LoVo (cell line): ENCODE results near the gene RAB12.
"Not testable (repeated sequence)": the region's sequence is repeated elsewhere in the genome, so short reads cannot be mapped to it uniquely, and the experiment has no call there.

Experiments used
- DNase-seq: peaks from one replicate; pipeline ENCODE4 v3.0.0-alpha.2; 2016; ENCODE audit warnings: low spot score

RAB12 gene

DNA sequence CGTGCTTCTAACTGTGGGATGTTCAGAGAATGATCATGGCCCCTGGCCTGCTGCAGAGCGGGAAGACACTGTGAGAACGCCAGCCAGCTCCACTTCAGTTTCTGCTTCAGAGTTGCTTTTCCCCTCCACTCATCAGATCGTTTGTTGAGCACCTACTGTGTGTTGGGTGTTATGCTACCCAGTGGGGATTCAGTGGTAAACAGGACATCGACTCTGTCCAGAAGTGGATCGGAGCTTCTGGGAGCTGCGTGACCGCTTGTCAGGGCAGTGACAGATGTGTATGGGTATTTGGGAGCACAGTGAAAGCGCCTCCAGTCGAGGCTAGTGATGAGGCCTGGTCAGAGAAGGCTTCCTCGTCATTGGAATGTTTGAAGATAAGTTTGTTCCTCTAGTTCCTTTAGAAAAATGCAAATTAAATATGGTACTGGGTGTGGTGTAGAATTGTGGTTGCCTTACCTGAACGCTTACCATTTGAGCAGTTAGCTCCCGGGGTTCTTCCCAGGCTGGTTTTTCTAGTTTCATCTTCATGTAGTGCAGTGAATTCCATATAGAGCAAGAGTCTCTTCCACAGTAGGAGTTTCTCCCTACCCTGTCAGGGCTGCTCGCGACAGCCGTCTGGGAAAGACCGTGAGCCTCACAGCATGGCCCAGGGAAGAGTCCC is 2.8 kb downstream of the RAB12 start:
- DNase-seq: no peak

DNA sequence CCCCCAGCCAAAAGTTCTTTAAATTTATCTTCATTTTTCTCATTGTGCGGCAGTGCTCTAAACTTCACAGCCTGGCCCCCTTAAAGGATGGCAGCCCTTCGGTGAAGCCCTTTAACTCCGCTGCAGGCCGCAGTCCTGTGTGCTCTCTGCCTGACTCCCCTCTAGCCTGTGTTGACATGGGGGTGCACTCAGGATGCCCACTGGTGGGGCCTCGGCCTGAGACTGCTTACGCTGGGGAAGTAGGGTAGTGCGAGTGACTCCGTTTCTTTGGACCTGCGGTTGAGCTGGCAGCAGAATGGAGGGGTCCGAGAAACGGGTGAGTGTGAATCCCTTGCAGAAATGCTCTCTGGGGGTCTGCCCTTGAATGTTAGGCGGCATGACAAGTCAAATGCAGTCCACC is 5.6 kb downstream of the RAB12 start:
- no peak for DNase-seq

DNA sequence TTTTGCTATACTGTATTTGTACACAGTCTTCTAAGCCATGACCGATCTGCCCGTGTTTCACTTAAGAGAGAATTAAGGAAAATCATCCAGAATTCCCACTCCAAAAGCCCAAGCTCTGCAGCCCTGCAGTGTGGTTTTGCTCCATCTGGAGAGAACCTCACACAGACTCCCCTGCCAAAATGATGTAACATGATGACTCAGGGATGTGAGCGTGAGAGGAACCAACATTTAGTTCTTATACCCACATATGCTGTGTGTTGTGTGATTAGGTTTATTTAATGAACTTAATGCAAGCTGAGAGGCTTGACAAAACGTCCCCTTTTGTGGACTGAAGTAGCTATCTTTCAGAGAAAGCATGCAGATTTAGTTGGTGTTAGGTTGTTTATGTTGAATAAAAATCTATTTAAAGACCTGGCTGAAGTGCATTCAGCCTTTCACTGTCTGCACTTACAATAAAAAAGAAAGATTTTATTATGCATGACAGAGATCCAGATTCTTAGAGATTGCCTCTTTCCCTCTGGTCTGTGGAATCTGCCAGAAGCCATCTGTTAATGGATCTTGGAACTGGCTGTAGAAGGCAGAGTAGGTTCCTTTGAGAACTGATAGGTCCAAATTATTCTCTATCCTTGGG is 6.3 kb downstream of the RAB12 start:
- no peak for DNase-seq

DNA sequence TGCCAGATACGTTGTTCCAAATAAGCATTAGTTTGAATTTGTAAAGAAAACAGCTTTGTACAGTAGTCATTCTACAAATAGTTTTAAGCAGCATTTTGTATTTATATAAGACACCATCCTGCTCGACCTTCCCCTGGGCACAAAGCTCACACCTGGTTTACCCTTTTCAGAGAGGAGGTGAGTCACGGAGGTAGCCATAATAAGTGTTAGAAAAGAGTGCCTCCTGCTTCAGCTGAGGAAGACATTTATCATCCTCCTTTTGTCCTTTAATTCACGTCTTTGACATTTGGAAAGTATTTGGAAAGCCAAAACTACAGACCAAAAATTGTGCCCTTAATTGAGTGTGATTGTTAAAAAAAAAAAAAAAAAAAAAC is 6.8 kb downstream of the RAB12 start:
- DNase-seq: no peak

DNA sequence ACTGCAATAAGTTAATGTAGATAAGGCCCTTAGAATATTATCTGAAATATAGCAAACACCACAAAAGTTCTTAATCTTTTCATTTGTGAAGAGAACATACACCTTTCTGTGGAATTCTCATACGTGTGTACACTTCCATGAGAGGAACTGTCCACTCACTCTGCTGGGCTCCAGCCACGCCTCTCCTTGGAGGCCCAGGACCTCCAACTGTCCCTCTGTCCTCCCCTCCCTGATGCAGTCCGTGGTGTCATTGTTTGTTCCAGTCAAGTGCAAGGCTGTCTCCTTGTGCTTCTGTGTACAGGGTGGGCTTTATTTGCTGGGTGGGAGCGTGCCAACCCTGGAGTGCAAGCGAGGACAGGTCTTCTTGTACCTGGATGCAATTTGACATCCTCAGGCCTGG is 8.7 kb downstream of the RAB12 start:
- no peak for DNase-seq

DNA sequence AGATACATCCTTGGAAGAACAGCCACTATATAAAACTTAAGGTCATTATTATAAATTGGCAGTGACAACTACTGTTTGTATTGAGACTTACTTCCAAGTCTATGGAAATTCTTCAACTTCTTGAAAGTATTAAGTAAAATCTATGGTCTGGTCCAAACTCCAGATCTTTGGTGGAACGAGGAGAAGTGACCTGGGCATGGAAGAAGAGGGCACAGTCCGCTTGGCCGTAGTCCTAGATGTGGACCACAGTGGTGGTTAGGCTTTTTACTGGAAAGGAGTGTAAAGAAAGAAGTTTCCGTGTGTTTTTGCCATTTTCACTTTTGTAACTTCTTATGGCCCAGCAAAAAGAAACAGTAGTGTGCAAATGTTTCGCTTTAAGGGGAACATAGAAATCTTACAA is 9.8 kb downstream of the RAB12 start:
- no peak for DNase-seq

DNA sequence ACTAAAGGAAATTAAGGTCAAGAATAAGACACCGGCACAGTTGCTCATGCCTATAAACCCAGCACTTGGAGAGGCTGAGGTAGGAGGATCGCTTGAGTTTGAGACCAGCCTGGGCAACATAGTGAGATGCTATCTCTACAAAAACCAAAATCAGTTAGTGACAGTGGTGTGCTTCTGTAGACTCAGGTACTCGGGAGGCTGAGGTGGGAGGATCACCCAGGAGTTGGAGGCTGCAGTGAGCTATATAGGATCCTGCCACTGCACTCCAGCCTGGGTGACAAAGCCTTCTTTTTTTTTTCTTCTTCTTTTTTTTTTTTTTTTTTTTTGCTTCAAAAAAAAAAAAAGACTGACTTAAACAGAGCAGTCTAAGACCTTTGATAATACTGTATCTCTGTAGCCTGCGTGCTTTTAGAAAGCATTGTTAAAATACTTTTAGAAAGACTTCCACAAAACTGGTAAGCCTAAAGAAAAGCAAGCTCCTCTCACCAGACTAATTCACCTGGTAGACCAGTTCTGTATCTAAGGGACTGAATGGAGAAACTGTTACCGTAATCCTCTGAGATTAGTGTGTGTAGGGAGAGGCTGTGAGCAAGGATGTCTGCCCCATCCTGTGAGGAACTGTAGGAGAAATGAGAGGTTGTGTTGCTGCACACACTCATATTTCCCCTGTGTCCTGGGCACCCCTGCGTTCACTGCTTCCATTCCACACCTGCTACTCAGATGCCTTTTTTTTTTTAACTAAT is 10.8 kb downstream of the RAB12 start:
- no peak for DNase-seq

DNA sequence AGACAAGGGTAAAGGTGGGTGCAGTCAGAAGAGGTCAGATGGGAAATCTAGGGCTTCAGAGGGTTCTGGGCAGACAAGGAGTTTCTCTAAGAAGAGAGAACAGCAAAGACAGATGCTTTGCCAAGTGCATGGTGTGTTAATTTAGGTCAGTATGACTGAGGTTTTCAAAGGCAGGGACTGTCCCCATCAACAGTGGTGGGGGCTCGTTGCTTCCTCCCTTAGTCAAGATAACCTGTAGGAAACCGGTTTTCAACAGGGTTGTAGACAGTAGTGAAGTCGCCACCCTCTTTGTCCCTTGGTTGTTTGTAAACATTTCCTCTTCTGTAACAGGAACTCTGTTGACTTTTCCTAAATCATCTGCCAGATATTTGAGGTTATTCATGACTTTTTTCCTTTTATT is 11.6 kb downstream of the RAB12 start:
- DNase-seq: no peak

DNA sequence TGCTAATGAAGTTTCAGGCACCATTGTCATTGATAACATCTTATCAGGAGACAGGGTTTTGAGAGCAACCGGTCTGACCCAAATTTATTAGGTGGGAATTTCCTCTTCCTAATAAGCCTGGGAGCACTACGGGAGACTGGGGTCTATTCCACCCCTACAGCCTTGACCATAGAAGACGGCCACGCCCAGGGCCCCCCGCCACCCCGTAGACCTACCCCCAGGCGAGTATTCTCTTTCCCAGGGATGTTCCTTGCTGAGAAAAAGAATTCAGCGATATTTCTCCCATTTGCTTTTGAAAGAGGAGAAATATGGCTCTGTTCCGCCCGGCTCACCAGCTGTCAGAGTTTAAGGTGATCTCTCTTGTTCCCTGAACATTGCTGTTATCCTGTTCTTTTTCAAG is 13.4 kb downstream of the RAB12 start:
- DNase-seq: not testable (repeated sequence)

DNA sequence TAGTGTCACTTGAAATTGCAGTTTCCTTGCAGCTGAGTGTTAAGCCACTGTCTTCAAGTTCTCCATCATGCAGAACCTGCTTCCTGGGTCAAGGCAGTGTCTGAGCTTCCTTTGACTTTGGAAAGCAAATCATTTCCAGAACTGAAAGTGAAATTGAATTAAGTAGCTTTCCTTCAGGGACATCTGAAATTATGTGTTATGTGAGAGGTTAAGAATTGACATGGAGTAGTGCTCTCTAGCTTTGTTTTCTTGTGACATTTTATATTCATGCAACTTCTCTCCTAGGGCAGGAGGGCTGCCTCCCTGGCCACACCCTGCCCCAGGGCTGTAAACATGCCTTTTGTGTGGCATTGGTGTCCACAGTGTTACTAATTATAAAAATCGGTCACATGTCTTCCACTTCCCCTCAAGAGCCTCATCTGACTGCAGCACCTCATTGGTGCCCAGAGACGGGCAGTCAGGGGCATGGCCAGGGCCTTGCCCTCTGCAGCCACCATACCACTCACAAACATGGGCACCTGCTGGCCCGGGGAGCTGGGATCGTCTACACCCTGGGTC is 14.4 kb downstream of the RAB12 start:
- DNase-seq: no peak

DNA sequence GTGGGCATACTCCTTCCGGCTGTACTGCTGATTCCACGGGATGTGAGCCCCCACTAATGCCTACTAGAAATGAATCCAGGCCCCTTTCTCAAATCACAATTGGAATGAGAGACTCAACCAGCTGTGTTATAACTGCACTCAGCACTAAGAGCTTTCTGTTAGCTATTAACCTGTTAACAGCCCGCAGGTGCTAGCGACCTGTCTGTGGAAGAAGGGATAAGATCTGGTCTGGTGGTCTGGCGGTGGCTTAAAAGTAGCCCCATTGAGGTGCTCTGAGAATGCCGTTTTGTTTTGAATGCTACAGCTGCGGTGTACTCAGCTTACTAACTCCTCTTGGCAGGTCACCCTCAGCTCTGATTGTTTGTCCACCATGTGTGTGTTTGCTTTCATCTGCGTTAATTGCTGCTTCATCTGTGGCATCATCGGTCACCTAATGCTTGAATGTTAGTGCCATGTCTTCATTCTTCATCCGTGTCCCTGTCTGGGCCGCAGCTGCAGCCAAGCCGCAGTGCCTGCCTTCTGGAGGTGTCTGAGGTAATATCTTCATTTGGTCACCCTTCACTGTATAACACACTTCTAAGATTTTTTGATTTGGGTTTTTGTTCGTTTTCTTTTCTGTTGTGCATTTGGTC is 16.3 kb downstream of the RAB12 start:
- no peak for DNase-seq

DNA sequence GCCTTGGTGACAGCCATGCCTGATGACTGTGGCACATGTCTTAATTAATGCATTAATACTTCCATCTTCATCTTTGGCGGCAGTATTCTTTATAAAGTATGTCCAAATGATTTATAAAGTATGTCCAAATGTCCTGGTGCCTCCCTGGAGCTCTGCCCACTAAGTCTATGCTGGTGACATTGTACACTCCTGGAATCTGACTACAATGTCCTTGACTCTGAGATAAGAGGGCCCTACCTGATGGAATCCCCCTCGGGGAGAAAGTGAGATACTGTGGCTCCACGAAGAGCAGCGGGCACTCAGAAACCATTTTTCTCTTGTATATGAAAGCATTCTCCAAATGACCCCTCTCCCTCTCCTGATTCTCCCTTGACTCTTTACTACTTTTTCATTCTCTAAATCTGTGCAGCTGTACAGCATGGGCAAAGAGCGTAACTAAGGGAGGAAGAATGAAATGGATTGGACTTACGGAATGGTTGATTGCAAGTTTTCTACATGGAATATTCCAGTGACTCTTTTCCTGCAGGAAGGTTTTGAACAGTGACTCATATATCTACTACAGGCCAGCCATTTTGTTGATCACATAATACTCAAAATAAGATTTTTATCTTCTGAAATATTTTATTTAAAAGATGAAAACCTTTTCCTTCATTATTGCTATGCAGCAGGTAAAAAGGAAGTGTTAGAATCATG is 17.3 kb downstream of the RAB12 start:
- no peak for DNase-seq

DNA sequence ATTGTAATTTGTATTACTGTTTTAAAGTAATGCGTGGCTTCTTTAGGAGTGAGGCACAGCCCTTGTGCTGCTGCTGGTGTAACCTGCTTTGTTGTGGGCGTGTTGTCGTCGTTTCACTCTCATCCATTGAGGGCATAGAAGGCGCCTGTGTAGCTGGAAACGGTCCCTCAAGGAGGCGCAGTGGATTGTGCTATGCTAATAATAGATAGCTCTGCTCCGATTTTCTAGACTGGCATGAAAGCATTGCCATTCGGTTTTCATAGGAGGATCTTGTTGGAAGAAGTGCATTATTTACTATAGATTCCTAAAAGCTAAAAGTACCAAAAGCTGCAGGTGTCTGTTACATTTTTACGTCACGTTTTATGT is 17.9 kb downstream of the RAB12 start:
- no peak for DNase-seq

DNA sequence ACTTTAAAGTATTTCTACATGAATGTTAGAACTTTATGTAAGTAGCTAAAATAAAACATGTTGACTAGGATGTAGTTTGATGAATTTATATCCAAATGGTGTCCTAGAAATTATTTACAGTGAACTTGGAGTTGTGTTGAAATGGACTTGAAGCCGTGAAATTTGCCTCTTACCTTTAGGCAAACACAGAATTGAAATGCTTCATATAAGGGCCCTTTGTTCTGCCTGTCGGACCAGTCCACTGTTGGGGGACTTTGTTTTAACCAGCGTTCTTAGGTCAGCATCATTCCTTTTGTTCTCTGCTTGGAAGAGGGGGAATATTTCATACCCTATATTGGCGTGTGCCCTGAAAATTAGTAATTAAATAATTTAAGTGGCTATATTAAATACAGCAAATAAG is 18.3 kb downstream of the RAB12 start:
- no peak for DNase-seq

DNA sequence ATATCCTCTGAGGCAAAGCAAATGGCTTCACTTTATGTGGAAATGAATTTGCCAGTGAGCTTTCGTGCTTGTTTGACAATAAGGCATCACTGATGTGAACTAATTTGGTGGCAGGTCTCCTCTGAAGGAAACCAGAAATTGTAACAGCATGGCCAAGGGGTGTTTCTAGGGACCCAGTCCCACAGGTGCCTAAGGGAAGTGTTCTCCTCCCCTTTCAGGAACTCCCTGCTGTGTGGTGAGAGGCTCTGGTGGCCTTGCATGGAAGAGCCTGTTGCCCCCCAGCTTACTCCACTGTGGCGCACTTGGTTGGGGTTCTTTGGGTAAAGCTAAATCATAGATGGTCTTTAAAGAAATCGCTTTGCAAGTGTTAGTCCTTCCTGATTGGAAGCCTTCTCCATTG is 20.4 kb downstream of the RAB12 start:
- DNase-seq: no peak

DNA sequence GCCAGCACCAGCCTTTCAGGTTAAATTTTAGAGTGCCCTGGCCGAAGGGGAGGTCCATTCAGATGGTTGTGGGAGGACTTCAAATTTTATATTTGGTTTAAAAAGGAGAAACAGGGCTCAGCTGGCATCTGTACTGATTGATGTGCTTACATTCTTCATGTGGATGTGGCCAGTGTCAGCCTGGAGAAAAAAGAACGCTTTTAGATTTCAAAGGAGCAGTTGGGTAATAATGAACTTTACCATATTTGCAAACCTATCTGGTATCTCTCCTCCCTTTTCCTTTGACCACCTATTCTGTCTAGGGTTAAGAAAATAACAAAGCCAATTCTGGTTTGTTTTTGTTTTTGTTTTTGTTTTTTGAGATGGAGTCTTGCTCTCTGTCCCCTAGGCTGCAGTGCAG is 21.3 kb downstream of the RAB12 start:
- no peak for DNase-seq

DNA sequence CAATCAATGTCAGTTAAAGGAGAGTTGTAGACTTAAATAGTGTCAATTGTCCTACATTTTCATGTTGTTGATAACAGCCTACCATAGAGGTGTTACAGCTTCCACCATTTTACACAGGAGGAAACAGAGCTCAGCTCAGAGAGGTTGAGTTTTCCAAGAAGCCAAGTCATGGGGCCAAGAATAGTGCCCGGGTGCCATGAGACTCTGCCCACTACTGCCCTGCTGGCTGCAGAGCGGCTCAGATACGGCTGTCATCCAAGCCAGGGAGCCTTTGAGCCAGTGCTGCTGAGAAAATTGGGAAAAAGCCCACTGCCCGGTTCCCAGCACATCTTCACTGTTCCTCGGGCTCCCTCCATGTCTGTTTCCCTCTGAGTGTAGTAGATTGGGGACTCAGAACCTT is 22.0 kb downstream of the RAB12 start:
- DNase-seq: no peak

DNA sequence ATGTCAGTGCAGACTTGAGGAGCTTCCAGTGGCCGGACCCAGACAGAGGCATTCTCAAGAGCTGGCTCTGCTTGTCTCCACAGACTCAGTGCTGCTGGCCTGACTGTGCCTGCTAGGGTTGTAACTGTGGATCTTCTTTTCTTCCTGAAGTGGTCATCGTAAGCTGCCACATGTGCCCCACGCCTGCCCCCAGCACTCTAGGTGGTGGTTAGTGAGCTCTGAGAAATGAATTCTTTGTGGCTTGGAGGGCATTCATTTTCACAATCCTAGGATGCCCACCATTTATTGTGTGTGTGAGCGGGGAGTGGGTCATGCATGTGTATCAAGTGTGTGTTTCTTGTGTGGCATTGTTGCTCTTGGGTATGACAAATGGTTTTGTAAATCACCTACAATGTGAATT is 23.1 kb downstream of the RAB12 start:
- no peak for DNase-seq

DNA sequence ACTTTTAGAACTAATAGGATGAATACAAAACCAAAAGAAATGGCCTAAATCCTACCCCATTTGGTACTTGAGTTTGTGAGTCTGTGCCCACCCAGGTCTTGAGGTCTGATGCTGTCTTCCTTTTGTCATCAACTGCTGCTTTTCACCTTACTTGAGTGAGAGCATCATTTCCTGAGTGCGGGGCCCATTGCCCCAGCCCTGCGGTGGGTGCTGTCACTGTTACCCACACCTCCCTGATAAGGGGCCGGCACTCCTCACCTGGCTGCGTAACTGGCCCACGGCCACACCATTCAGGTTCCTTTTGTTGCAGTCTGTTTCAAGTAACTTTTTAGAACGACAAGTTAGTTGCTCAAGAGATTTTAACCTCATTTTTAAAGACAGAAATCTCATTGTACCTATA is 25.3 kb downstream of the RAB12 start:
- DNase-seq: no peak

DNA sequence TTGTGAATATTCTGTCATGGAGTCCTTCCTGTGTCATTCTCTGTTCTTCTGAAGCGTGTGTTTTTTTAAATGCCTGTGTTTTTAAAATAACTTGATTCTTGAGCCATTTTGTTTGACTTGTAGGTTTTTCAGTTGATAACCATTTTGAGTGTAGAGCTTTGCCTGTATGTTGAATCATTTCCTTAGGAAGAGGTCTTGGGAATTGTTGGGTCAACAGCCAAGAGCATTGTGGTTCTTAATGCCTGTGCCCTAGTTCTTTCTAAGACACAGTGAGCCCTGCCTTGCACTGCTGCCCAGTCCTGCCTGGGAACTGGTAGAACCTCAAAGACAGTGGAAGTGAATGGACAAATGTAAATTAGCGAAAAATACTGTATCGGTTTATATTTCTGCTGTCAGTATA is 25.9 kb downstream of the RAB12 start:
- no peak for DNase-seq

DNA sequence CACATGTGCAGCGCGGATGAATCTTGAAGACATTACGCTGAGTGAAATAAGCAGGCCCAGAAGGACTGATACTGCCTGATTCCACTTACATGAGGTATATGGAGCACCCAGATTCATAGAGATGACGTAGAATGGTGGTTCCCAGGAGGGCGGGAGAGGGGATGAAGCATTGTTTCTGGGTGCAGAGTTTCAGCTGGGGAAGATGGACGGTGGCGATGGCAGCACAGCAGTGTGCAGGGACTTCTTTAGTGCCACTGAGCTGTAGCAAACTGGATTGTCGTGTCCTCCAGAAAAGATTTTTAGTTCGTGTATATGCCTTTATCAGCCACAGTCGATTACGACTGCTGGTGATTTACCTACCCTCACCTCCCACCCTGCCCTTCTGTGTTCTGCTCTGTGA is 30.5 kb downstream of the RAB12 start:
- DNase-seq: no peak

DNA sequence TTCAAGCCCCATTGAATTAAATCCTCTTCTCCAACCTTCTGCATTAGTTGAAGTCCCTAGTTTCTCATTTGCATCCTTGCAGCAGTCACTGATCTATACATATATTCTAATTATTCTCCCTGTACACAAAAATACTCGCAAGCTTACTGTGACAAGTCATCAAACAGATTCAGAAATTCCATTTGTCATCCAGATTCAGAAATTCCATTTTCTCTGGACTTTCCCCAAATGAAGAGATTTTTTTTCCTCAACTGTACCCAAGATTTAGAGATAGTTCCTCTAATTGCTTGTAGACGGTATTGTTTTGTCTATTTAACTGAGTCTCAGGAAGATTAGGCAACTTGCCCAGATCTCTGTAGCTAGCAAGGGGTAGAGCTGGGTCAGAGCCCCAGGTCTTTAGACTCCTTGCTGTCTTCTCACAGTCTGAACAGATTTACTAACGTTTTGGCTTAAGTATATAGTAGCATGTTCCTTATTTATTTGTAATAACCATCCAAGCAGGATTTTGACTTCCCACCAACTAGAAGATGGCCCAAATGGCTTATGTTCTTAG is 34.2 kb downstream of the RAB12 start:
- no peak for DNase-seq
